ENCODE data around the gene BPIFA2.
A peak's percentile ranks its signal among the peaks of the same experiment; 100 is the strongest.

The BPIFA2 gene

DNA sequence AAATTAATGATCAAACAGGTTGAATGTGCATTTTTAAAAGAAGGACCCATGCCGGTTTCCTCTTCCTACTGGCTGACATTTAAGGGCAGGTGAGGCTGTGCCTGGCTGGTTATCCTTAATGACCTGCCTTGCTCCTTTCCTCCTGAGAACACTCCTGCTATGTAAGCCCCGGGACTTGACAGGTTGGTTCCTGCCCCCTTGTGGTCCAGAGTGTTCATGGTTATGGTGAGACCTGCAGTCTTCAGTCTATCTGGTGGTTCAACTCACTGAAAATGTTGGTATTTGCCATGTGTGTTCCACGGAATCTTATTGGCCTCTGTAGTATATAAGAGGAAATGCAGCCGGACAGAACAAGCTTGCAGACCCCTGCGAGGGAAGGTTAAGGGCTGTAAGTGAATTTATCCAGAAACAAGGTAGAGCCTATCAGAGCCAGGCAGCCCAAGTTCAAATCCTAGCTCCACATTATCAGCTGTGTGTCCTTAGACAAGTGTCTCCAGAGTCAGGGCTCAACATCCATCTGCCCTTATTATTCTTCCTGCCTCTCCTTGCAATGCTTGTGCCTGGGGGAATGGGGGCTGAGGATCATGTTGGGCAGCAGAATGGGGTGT, 44.0 kb downstream of the BPIFA2 start:
- H3K4me3 ChIP-seq (replicated peaks; ENCODE audit: low read depth, low read length): no peak overlapping the region
- DNase-seq (ENCODE audit: low read depth): peak; percentile 46
- peak; percentile 49 for TF ChIP-seq CTCF (IDR thresholded peaks at IDR 0.05; ENCODE audit: low read length, missing control alignments)

DNA sequence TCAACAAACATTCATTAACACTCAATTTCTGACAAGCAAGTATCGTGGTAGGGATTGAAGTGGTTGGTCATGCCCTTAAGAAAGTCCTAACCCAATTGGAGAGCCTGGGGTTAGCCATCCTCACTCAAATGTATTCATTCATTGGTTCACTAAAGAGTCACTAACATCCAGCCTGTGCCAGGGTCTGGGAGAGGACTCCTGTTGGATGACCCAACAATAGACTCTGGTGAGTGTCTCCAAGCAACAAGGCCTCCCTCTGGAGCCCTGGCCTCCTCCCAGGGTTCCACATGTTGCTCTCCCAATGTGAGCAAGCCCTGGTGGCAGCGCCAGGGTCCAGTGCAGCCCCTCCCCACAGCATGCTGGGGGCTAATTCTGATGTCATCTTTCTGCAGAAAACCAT, 49.1 kb downstream of the BPIFA2 start, which contains the start of gene BPIFA3:
Gene BPIFA3, plus strand, starts transcription at position 301 of the 400 bp plus-strand sequence. CDS start 185 bp downstream, outside the sequence.
- DNase-seq (ENCODE audit: low read depth): no peak
- TF ChIP-seq CTCF (IDR thresholded peaks at IDR 0.05; ENCODE audit: low read length, missing control alignments): no peak
- no peak within 1 kb of the TSS for H3K4me3 ChIP-seq (replicated peaks; ENCODE audit: low read depth, low read length)

DNA sequence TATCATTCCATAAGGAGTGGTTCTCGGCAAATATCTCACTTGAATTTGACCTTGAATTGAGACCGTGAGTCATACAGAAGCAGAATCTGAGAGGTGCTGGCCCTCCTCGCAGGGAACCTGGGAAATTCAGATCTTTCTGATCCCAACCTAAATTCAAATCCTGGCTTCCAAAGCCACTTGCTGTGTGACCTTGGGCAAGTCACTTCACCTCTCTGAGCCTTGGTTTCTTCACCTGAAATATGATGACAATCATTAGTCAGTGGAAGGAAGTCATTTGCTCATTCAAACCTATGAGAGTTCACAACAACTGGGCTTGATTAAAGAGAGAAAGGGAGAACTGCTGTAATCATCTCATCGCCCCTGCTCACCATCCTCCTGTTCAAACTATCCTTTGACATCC, 56.4 kb downstream of the BPIFA2 start:
- no peak for TF ChIP-seq CTCF (IDR thresholded peaks at IDR 0.05; ENCODE audit: low read length, missing control alignments)
- no peak overlapping the region for H3K4me3 ChIP-seq (replicated peaks; ENCODE audit: low read depth, low read length)
- no peak for DNase-seq (ENCODE audit: low read depth)

DNA sequence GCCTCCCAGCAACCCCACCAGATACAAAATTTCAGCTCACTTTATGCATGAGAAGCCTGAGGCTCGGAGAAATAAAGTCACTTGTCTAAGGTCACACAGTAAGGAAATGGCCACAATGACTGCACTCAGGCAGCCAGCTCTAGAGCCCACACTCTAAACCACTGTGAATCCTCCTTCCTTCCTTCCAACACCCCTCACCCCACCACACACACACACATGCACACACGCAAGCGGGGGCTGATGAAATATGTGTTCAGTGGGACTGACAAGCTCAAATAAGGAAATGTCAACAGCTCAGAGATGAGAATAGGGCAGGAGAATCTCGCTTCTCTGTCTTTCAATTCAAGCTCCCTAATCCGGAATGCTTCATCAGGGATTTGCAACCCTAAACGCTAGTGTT, 61.9 kb downstream of the BPIFA2 start:
- no peak for TF ChIP-seq CTCF (IDR thresholded peaks at IDR 0.05; ENCODE audit: low read length, missing control alignments)
- no peak overlapping the region for H3K4me3 ChIP-seq (replicated peaks; ENCODE audit: low read depth, low read length)
- DNase-seq (ENCODE audit: low read depth): no peak

Data from fibroblast of pulmonary artery (primary cell).